Measurements from ENCODE around the gene GDF15. TPM values are rescaled to one million over a fixed set of nuclear protein-coding genes. Genes with fewer than 3 reads are reported as not detected.

The GDF15 gene
- polyA plus RNA-seq, 2 donors, result 0.24 to 2.8 TPM

Other genes starting within 250 kb of the GDF15 start
- 10 to 100 TPM in 1 of 2 donors, 1 to 10 TPM in 1; 8.1 to 10.6 TPM for gene PIK3R2, start 233.0 kb upstream of the GDF15 start, polyA plus RNA-seq
- 10 to 100 TPM in 1 of 2 donors, 1 to 10 TPM in 1; 9.9 to 29.3 TPM for gene IFI30, start 212.3 kb upstream of the GDF15 start, polyA plus RNA-seq
- gene MPV17L2, start 192.9 kb upstream of the GDF15 start, polyA plus RNA-seq, result 10 to 100 TPM in 1 of 2 donors, 1 to 10 TPM in 1; 7.4 to 12.0 TPM
- 1 to 10 TPM in 1 of 2 donors, under 1 TPM in 1; 0.81 to 1.1 TPM for gene RAB3A, start 182.1 kb upstream of the GDF15 start, polyA plus RNA-seq
- gene PDE4C, start 159.7 kb upstream of the GDF15 start, polyA plus RNA-seq, result under 1 TPM; 0.07 to 0.39 TPM
- 10 to 100 TPM in 1 of 2 donors, under 1 TPM in 1; 0.88 to 12.2 TPM for gene IQCN, start 111.7 kb upstream of the GDF15 start, polyA plus RNA-seq
- gene JUND, start 104.5 kb upstream of the GDF15 start, polyA plus RNA-seq, result 10 to 100 TPM; 57.9 to 84.5 TPM
- 100 to 1,000 TPM in 1 of 2 donors, 10 to 100 TPM in 1; 96.9 to 113 TPM for gene LSM4, start 63.1 kb upstream of the GDF15 start, polyA plus RNA-seq
- 1 to 10 TPM; 1.8 to 1.9 TPM for gene PGPEP1, start 45.6 kb upstream of the GDF15 start, polyA plus RNA-seq
- gene LRRC25, start 11.5 kb downstream of the GDF15 start, polyA plus RNA-seq, result under 1 TPM; 0.55 to 0.66 TPM
- 10 to 100 TPM; 25.4 to 25.9 TPM for gene SSBP4, start 33.2 kb downstream of the GDF15 start, polyA plus RNA-seq
- 10 to 100 TPM; 17.5 to 42.7 TPM for gene ISYNA1, start 52.0 kb downstream of the GDF15 start, polyA plus RNA-seq
- gene ELL, start 135.9 kb downstream of the GDF15 start, polyA plus RNA-seq, result 1 to 10 TPM; 7.1 to 9.1 TPM
- gene FKBP8, start 157.4 kb downstream of the GDF15 start, polyA plus RNA-seq, result 100 to 1,000 TPM; 175 to 269 TPM
- 10 to 100 TPM; 43.7 to 68.1 TPM for gene KXD1, start 171.7 kb downstream of the GDF15 start, polyA plus RNA-seq
- 1,000 to 10,000 TPM in 1 of 2 donors, 100 to 1,000 TPM in 1; 709 to 1,325 TPM for gene UBA52, start 185.7 kb downstream of the GDF15 start, polyA plus RNA-seq
- 10 to 100 TPM; 48.4 to 59.0 TPM for gene REX1BD, start 202.6 kb downstream of the GDF15 start, polyA plus RNA-seq
- gene CRLF1, start 220.6 kb downstream of the GDF15 start, polyA plus RNA-seq, result 10 to 100 TPM in 1 of 2 donors, 1 to 10 TPM in 1; 2.8 to 11.1 TPM
- under 1 TPM; 0.41 to 0.71 TPM for gene TMEM59L, start 226.7 kb downstream of the GDF15 start, polyA plus RNA-seq

All from esophagus (tissue), 2 donors.